K562 (cell line): ENCODE measurements around the gene TTLL9. TPM values are rescaled to one million over a fixed set of nuclear protein-coding genes. Genes with fewer than 3 reads are reported as not detected.

Experiments
- BCOR ChIP-seq: fragments of 450-650 bp; IDR thresholded peaks from 2 replicates; pipeline ENCODE4 v1.6.1; 2016
- ETV5 ChIP-seq: sonication (generic); formaldehyde crosslinking; IDR thresholded peaks from 2 replicates; pipeline ENCODE4 v1.4.0; 2020; ENCODE audit warnings: low read depth, mild to moderate bottlenecking, missing genetic modification reagents
- LARP7 ChIP-seq: fragments of 450-650 bp; IDR thresholded peaks from 2 replicates; pipeline ENCODE4 v1.6.1; 2016
- NR1H2 ChIP-seq: sonication (generic); formaldehyde crosslinking; IDR thresholded peaks from 2 replicates; pipeline ENCODE4 v1.4.0; 2020; ENCODE audit warnings: mild to moderate bottlenecking, missing genetic modification reagents
- SMAD1 ChIP-seq: fragments of 150-350 bp; IDR thresholded peaks from 2 replicates; pipeline ENCODE4 v1.6.1; 2014; ENCODE audit warnings: low read length, low read depth; ENCODE audit not compliant: partially characterized antibody
- USF1 ChIP-seq: sonication (generic); formaldehyde crosslinking; IDR thresholded peaks from 2 replicates; pipeline ENCODE4 v1.9.0; 2022; ENCODE audit warnings: mild to moderate bottlenecking, missing genetic modification reagents
- ZMIZ1 ChIP-seq, 2 experiments: fragments of 150-350 bp in 1 of 2; IDR thresholded peaks; 2 replicates each; pipeline ENCODE4 v1.6.1; 2012 to 2016; ENCODE audit warnings: low read depth in 2 of 2, low read length in 2 of 2, mild to moderate bottlenecking in 1 of 2, moderate library complexity in 1 of 2
- ZNF431 ChIP-seq: sonication (generic); formaldehyde crosslinking; IDR thresholded peaks from 2 replicates; pipeline ENCODE4 v1.8.0; 2022; ENCODE audit warnings: mild to moderate bottlenecking, missing genetic modification reagents
- ZNF584 ChIP-seq: fragments of 200-800 bp; sonication (Bioruptor generic); IDR thresholded peaks from 2 replicates; pipeline ENCODE4 v1.6.1; 2016; ENCODE audit warnings: low read depth, mild to moderate bottlenecking, missing genetic modification characterization, missing compliant biosample characterization
- polyA plus RNA-seq, 8 experiments: library from polyadenylated mRNA; depleted of rRNA in 4 of 8; stranded (reverse) in 5 of 8; unstranded in 3 of 8; fragments of >200 nt; fragmentation: Nextera tagmentation in 2 of 8; fragmentation: Illumina TruSeq in 1 of 8; extraction: Ambion mirVana in 2 of 8; extraction: Trizol in 1 of 8; gene quantifications; 2 replicates each; pipeline versions ENCODE4 v1.2.1 to v1.2.3, GENCODE V29; 2011 to 2014; ENCODE audit warnings: inconsistent platforms in 1 of 8, missing spikeins in 1 of 8
- total RNA-seq, 7 experiments: library from RNA; depleted of rRNA in 6 of 7; stranded (reverse); fragments of >200 nt in 6 of 7; fragmentation: Illumina TruSeq in 2 of 7; extraction: Trizol in 2 of 7; gene quantifications; 2 replicates each; pipeline versions ENCODE4 v1.2.1 to v1.2.3, GENCODE V29; 2011 to 2021; ENCODE audit warnings: low replicate concordance in 1 of 7
- TF ChIP-seq, protein P1 (sequence below): fragments of 450-650 bp; IDR thresholded peaks from 2 replicates; pipeline ENCODE4 v1.6.1; 2016; ENCODE audit warnings: missing biosample characterization, missing genetic modification characterization
- TF ChIP-seq, protein P2 (sequence below): conservative IDR thresholded peaks from 2 replicates; pipeline ENCODE4 v1.6.1; 2011; ENCODE audit warnings: low read depth, mild to moderate bottlenecking, low read length; ENCODE audit not compliant: control insufficient read depth

TTLL9 gene
- total and polyA plus RNA-seq, 9 of the 15 experiments (the other 6 are each of a cell fraction or from before 2014, with no cell fraction given) = 0.06 to 0.07 TPM; not detected in 7

DNA sequence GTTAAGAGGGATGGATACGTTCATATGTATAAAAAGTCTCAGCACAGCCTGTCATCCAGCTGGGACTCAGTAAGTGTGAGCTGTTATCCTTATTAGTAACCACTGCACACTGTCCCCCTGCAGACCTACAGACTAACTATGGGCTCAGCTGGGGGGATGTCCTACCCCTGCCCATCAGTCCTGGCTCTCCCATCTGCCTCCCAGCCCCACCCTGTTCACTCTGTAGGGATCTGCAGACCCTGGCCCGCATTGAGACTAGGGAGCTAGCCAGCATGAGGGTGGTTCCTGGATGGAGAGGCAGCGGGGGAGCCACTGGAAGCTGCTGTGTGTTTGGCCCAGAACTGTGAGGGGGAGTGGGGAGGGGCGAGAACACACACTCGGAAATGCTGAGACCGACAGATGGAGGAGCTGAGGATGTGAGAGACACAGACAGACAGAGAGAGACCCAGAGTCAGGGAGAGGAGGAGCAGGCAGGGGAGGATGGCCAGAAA is 114.6 kb downstream of the TTLL9 start (continued):
- TF ChIP-seq, protein P1, sequence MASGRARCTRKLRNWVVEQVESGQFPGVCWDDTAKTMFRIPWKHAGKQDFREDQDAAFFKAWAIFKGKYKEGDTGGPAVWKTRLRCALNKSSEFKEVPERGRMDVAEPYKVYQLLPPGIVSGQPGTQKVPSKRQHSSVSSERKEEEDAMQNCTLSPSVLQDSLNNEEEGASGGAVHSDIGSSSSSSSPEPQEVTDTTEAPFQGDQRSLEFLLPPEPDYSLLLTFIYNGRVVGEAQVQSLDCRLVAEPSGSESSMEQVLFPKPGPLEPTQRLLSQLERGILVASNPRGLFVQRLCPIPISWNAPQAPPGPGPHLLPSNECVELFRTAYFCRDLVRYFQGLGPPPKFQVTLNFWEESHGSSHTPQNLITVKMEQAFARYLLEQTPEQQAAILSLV = no peak
- no peak for TF ChIP-seq NR1H2 (CRISPR knock-in tag)
- no peak for TF ChIP-seq BCOR
- no peak for TF ChIP-seq LARP7
- TF ChIP-seq ZMIZ1 (IDR thresholded peaks at IDR 0.05; ENCODE audit: low read depth in 2 of 2, low read length in 2 of 2) = no peak
- TF ChIP-seq SMAD1 = no peak
- TF ChIP-seq, protein P2, sequence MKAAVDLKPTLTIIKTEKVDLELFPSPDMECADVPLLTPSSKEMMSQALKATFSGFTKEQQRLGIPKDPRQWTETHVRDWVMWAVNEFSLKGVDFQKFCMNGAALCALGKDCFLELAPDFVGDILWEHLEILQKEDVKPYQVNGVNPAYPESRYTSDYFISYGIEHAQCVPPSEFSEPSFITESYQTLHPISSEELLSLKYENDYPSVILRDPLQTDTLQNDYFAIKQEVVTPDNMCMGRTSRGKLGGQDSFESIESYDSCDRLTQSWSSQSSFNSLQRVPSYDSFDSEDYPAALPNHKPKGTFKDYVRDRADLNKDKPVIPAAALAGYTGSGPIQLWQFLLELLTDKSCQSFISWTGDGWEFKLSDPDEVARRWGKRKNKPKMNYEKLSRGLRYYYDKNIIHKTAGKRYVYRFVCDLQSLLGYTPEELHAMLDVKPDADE = no peak
- TF ChIP-seq ZNF431 = no peak
- TF ChIP-seq ETV5 (CRISPR knock-in tag) = no peak
- TF ChIP-seq USF1 (CRISPR knock-in tag) = no peak
- no peak for TF ChIP-seq ZNF584 (CRISPR knock-in tag)
